GOT3 (cell line): Measurements from ENCODE around the gene ESR1.
"Not testable (repeated sequence)": the region's sequence is repeated elsewhere in the genome, so short reads cannot be mapped to it uniquely, and the experiment has no call there.

Experiments used
- DNase-seq: peaks from one replicate; lab custom pipeline; 2025; ENCODE audit warnings: mixed read lengths; lab: John Stamatoyannopoulos, UW

ESR1 gene

DNA sequence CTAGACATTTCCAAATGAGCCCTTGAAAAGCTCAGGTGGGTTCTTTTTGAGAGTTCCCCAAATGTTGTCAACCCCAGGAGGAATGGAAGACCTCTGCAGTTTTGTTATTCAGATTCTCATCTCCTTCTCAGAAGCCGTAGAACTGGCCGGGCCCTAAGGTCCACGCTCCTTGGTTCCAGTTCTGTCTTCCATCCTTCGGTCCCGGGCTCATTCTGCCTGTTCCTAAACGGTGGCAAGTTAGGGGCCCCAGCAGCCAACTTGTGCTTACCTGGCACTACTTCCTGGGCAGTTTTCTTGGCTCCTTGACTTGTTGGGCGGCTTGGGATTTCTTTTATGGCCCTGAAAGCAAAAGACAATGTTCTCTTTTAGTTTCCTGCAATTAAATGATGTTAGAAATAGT is 6.4 kb downstream of the ESR1 start:
- no peak for DNase-seq

DNA sequence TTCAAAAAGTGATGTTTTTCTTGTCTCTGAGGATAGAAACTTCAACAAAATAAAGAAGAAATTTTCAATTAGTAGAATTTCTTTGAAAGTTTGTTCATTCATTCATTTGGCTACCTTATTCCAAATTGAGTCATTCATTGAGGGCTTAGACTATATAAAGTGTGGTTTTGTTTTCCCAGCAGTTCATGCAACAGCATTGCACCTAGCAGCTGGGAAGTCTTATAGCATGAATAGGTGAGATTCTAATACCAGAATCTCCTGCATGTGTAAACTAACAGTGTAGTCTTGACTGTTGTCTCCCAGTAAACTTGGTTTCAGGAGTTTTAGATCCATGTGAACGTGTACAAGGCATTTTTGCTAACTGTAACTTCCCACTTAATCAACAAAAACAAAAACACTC is 7.1 kb downstream of the ESR1 start:
- DNase-seq, result no peak

DNA sequence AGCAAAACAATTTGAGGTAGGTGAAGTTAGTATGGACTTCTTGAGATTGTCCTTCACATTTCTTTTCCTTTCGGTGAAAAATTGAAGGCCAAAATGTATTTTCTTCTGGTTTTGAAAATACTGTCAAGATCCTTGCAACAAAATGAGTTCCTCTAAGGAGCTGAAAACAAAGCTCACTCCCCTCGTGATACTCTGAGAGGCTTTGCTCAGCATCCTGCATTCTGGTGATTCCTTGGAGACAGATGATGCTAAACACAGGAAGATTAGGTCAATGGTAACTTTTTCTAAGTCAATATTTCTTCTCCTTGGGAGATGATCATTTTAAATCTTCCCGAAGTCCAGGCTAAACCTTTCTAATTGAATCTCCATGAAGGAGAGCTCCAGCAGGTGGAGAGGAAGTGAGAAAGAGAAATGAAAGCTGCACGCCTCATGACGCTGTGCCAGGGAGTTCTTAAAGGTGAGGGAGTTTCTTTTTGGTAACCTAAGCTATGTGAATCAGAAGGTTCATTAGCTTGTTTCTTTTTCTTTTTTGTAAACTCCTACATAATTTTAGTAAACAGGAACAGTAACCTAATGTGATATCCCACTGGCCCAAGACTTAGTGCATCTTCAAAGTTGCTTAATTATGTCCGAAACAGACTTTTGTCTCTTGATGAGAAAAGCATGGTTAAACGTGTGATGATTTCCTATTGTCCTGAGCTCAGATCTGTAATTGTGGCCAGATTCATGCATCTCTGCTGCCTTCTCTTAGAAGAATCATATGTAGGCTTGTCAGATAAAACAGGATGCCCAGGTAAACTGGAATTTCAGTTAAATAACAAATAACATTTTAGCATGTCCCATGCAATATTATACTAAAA is 15.0 kb downstream of the ESR1 start:
- no peak for DNase-seq

DNA sequence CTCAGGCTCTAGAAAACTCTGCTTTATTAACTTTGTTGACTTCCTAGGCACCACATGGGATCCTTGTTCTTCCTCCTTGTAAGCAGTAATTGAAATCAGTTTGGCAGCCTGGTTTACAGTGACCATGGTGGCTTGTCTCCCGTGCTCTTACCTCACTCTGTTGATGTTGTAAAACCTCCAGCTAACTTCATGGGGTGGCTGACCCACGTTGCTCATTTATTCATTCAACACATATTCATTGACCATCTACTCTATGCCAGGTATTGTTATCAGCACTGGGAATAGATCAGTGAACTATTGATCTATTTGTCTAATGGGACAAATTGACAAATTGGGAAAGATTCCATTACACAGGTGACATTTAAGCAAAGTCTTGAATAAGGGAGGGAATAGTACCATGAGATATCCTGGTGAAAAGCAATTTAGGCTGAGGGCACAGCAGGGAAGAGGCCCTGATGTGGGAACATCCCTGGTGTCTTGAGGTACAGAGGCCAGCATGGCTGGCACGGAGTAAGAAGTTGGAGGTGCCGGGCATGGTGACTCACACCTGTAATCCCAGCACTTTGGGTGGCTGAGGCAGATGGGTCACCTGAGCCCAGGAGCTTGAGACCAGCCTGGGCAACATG is 19.1 kb downstream of the ESR1 start:
- DNase-seq, result no peak

DNA sequence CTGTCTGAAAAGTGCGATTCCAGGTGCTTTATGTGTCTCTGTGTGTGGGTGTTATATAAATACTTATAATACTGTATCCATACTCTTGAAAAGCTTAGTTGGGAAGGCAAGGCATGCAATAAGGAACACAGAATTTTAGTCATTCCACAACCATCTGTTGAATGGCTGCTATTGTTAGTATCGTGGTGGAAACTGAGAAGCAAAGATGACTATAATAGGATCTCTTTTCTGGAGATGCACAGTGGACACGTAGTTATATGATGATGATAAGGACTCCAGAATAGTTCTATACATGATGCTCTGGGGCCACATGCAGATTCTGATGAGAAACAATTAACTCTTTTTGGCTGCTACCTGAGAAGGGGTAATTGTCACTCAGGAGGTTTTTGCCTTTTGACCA is 25.2 kb downstream of the ESR1 start:
- DNase-seq, result no peak

DNA sequence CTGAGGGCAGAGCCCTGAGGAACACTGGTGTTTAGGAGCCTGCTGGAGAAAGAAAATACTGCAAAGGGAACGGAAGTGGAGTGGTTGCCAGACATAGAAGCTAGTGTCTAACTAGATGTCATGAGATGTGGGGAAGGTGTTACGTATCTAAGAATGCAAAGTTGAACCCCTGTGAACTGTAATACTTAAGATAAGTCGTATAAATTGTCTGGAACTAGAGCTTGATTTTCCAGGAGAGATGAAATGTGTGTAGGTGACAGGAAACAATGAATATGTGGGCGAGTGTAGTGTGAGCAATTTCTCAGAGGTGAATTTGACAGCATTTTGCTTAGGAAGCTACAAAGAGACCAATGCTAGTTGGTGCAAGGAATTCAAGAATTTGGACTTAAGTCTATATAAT is 27.9 kb downstream of the ESR1 start:
- DNase-seq, result no peak

DNA sequence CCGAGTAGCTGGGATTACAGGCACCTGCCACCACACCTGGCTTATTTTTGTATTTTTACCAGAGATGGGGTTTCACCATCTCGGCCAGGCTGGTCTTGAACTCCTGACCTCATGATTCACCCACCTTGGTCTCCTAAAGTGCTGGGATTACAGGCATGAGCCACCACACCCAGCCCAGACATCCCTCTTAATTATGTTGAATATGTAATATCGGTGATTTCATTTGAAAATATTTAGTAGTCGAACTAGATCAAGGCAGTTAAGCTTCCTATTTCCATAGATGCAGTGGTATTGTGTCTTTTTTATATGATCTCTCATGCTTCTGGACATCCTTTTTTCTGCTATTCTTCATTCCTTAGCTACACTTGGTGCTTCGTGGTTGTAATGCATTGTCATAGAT is 29.7 kb downstream of the ESR1 start:
- no peak for DNase-seq

DNA sequence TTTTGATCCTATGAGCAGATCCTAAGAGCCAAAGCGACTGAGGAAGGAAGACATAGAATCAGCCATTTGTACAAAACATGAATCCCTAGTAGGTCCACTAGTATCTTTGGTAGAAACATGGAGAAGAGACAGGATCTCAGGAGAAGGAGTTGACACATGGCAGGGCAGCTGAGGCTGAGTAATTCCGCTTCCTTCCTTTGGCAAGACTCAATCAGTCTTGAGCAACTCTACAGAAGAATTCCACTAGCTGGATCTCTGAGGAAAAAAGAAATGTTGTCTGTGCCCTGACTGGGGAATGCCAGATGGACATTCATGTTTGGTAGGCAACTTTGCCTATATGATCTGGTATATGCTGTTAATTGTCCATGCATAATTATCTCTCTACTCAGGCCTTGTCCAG is 35.3 kb downstream of the ESR1 start:
- no peak for DNase-seq

DNA sequence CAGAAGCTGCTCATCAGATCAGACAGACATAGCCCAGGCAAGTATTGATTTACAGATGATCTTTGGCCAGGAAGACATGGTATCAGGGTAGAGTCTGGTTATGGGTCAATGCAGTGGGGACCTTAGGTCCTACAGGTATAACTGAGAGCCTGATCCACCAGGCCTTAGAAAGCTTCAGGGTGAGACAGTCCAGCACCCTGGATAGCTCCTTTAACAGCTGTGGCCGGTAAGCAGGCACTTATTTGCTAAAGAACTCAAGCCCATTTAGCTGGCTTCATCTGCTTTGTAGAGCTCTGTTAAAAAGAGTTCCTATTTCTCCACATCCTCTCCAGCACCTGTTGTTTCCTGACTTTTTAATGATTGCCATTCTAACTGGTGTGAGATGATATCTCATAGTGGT is 39.6 kb downstream of the ESR1 start:
- DNase-seq, result no peak

DNA sequence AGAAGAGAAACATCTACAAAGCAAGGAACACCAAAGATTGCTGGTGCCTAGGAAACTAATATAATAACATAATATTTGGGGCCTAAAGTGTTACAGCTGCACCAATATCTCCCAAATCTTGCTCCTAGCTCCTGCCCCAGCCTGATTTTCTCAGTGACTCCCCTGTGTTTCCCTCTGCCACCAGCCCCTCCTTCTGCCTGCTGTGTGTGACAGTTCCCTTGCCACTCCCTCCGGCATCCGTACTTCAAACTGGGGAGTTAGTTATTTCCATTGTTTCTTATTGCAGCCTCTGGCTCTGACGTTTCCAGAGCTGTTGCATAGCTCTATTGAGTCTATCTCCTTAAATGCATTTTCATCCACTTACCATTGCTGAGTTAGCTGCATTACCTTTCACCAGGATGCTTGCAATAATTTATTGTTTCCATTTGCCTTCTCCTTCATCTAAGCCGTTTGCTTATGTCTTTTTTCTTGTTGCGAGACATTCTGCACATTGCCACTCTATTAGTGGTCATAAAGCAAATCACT is 43.1 kb downstream of the ESR1 start:
- DNase-seq, result no peak

DNA sequence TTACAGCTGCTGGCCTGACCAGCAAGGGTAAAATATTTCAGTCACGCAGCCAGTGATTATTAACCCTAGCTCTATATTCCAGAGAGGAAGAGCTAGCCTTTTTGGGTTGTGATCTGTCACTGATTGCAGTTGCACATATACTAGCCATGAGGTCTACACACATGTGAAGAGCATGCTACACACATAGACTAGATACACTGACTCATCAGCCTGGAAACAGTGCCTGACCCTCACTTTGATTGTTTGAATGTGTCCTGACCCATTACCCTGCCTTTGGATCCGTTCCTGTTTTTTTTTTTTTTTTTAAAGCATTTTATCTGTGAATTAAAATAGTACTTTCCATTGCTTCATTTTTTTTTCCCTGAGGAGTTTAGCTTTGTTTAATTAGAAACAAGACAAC is 50.8 kb downstream of the ESR1 start:
- DNase-seq, result no peak

DNA sequence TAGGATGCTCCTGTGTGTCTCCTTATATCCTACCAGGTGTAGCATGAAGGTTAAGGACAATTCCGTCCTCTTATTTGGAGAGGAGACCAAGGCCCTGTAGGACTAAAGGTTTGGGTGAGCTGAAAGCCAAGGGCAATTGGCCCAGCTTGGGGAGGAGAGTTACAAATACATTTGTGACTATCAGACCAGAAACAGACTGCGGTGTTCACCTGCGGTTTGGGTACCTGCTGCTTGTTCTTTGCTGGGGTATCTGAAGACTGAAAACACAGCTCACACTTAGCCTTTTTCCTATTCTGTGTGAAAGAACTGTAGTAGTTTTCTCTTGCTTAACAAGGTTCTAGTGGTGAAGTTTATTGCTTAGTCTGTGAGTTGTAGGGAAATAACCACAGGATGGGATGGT is 55.0 kb downstream of the ESR1 start:
- DNase-seq, result no peak

DNA sequence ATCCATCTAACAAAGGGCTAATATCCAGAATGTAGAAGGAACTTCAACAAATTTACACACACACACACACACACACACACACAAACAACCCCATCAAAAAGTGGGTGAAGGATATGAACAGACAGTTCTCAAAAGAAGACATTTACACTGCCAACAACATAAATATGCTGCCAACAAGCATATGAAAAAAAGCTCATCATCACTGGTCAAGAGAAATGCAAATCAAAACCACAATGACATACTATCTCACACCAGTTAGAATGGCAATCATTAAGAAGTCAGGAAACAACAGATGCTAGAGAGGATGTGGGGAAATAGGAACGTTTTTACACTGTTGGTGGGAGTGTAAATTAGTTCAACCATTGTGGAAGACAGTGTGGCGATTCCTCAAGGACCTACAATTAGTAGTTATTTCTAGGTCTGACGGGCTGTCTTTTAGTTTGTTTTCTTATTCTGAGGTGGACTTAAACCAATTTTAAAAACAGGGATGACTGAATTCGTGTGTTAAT is 59.9 kb downstream of the ESR1 start:
- DNase-seq, result not testable (repeated sequence)

DNA sequence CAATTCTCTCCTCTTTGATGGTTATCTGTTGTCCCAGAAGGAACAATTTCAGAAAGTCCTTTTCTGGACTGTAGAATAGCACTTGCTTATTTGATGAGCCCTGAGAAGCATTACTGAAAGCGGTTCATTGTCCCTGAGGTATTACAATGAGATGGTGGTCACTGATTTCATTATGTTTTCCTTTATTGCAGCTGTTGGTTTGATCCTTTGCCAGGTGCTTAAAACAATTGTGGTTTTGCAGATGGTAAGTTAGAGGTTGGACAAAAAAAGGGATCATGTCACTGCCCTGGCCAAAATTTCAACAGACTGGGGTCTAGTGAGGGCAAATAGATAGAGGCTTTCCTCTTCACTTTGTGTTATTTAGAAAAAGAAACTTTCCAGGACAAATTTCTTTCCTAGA is 61.9 kb downstream of the ESR1 start:
- DNase-seq, result no peak

DNA sequence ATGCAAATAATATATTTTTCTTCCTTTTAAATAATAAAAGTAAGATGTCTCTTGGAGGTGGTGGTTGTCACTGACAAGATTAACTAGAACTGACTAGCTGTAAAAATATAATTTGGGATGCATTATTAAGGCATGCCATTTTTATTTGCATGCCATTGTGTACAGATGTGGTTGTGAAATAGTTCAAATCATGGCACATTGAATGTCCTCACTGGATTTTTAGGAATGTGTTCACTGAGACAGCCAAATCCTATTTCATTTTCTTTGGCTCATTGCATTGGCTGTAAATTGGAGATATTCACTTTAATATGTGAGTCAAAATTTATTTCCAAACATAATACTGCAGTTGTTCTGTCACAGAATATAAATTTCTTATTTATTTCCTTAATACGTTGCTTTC is 62.3 kb downstream of the ESR1 start:
- no peak for DNase-seq

DNA sequence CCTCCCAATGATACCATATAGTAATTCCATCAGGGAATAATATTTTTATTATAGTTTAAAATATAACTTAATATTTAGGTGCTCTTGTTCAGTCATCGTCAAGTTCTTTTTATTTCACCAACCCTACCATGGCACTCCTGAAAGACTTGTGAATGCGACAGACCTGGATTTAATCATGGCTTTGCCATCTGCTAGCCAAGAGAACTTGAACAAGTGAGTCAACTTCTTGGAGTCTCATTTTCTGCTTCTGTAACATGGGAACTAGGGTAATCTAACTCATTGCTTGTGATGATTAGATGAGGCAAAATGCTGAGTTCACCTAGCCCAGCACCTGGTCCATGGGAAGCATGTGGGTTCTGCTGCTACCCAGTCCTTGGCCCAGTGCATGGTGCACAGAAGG is 62.9 kb downstream of the ESR1 start:
- no peak for DNase-seq

DNA sequence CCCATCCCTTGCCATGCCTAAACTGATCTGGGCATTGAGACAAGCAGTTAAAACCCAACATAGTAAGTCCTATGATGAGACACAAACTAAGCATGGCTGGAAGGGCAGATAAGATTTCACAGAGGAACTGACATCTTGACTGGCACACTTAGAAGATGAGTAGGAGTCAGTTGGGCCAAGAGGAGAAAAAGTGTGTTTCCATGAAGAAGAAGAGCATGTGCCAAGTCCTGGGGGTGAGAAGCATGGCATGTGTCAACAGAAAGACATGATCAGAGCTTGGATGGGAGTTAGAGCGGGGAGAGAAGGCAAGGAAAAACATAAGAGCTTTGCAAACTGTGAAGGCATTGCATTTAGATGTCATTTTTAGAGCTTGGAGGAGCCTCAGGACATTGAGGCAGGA is 68.0 kb downstream of the ESR1 start:
- no peak for DNase-seq

DNA sequence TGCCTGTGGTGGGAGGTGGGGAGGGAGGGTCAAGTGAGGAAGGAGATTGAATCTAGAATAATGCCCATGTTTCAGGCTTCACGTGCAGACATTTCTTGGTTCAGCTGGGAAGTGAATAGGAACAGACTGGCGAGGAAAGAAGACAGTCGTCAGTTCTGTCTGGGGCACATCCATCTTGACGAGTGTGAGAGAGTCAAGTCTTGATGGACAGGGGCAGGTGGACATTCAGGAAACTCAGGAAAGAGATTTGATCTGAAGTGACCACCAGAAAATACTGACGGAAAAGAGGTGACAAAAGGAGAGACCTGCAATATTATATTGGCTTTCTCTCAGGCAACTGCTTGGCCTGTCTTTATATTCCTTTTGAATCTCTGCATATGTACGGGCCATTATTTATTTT is 68.6 kb downstream of the ESR1 start:
- DNase-seq, result no peak

DNA sequence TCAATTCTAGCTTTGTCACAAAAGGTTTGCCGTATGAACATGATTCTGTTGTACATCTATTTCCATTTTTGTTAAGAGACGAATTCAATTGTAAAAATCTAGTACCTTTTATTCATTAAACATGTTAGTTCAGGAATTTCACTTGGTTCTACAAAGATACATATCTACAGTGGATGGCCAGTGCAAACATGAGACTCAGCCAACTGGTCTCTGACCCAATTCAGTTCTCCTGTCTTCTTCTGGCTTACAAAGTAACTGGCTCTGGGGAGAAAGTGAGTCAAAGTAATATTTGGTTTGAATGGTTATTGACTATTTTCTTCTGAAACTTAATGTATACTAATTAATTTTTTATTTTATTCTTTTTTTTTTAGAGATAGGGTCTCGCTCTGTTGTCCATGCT is 70.0 kb downstream of the ESR1 start:
- no peak for DNase-seq

DNA sequence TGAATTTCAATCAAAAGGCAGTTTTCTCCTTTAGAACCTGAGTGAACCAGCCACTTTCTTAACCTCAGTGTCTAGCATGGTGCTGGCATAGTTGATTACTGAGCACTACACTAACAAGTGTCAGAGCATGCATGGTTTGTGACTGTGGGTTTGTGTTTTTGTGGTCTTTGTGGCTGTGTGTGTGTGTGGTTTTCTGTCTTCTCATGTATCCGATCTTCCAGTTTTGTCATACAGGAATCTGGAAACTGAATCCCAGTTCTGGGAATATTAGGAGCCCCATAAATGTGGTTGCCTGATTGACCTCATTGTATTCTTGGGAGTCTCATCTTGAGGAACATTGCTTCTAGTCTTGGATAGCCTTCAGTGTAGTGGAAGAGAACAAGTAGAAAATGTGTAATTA is 73.7 kb downstream of the ESR1 start:
- no peak for DNase-seq

DNA sequence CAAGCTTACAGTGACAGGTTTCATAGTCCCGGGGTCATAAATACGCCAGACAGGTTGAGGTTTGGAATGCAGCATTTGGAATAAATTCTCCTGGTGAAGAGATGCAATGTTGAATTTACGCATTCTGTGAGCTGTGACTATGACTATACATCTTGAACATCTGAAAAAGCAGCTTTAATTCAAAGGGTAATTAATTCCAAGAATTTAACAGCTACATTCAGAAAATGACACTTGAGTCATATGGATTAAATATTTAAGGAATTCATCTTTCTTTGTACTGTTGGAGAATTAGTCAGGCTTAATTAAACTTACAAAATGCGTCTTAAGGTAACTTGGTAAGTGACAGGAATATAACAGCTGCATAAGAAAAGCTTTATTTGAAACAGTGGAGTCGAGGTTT is 74.7 kb downstream of the ESR1 start:
- DNase-seq, result no peak

DNA sequence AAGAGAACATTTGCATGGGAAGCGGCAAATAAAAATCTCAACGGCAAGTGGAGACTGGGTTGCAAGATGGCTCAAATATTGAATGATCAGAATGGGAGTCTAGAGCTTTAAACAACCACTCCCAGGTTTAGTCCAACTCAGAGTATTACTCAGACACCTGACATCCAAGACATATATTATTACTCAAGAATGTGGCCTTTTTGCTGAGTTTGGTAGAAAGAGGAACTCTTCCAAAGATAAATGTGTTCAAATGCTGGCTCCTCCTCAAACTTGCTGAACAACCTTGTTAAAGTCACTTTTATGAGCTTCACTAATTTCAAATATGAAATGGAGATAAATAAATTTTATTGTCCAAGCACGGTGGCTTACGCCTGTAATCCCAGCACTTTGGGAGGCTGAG is 77.8 kb downstream of the ESR1 start:
- no peak for DNase-seq

DNA sequence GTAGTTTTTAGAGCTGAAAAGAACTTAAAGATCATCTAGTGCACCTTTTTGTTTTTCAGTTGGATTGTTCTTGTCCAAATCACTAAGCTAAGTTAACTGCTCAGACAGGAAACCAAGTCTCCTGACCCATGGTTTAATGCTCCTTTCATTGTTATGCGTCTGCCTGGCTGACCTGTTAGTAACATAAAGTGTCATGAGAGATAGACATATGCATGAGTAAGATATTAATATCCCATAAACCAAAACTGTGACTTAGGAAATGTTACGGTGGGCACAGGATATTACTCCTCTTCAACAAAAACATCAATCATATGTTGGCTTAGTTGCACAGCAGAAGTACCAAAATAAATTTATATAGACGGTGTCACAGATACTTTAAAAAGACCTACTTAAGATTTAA is 84.0 kb downstream of the ESR1 start:
- no peak for DNase-seq
